HUDEP-2 (cell line): ENCODE data around the gene MYBPC2.
A peak's percentile ranks its signal among the peaks of the same experiment; 100 is the strongest.
"Not testable (repeated sequence)": the region's sequence is repeated elsewhere in the genome, so short reads cannot be mapped to it uniquely, and the experiment has no call there.

Source experiments
- DNase-seq, 76 experiments: peaks; one replicate each; lab custom pipeline; 2025; ENCODE audit not compliant: unreplicated experiment in 76 of 76; lab: John Stamatoyannopoulos, UW

MYBPC2 gene

DNA sequence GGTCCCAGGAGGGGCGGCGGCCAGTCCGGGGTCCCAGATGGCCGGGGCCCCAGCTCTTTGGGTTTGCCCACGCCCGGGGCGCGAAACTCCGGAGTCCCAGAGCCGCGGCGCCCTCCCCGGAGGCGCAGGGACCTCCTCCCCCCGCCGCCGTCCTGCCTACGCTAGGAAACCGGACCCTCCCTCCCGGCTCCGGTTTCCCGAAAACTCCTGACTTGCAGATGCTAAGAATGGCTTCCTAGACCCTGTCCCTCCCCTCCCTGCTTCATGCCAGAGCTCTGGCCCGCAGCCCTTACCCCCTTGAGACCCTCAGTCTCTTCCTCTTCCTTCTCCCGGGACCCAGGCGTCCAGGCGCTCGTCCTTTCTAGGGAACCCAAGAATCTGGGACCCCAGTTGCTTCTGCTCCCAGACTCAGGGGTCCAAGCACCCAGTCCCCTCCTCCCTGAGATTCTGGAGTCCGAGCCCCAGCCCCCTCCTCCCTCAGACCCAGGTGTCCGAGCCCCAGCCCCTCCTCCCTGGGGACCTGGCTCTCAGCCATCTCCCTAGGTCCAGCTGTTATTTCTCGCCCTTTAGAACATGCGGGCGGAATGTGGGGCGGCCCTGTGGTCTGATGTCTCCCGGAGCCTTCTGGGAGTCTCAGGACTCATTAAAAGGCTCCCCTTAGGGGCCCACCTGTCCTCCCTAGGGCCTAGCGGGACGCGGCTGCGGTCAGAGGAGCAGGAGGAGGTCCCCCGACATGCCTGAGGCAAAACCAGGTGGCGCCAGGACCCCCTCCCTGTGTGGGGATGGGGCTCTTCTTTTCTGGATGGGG, at the start of gene MYBPC2:
Gene MYBPC2 (plus strand): TSS at position 672 of the 808 bp plus-strand sequence. CDS start 62 bp downstream, at position 734.
- DNase-seq, result no peak

DNA sequence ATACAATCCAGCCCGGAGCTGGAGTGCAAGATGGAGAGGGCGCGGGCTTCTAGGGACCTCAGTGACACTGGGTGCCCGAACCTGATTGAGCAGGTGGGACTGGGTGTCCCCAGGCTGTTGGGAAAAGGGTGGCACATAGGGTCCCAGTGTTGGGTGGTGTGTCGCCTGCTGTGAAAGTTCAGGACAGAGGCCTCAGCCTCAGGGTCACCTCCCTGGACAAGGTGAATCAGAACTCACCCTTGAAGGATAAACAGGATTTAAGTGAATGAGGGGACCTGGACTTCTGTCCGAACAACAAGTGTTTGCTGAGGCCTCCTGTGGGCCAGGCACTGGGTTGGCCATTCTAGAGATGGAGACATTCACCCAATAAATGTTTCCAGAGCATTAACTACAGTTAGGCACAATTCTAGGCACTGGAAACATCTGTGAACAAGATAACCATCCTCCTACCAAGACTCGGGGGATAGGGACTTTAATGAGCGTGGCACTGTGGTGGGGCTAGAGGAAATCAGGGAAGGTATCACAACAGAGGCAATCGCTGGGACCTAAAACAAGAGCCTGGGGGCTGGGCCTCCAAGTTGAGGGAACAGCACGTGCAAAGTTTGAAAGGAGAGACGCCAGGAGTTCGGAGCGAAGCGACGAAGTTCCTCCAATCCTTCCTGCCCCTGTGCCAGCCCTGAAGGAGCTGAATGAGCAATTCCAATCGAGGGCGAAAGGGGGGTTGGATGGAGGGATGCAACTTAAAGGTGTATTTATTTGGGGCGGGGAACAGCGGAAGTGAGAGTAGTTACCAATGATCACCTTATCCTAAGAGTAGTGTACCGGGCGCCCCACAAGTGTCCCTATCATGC, 49.5 kb upstream of the MYBPC2 start:
- DNase-seq, result peak in 3 of 76 experiments; percentile 23 to 48 (median 32)

DNA sequence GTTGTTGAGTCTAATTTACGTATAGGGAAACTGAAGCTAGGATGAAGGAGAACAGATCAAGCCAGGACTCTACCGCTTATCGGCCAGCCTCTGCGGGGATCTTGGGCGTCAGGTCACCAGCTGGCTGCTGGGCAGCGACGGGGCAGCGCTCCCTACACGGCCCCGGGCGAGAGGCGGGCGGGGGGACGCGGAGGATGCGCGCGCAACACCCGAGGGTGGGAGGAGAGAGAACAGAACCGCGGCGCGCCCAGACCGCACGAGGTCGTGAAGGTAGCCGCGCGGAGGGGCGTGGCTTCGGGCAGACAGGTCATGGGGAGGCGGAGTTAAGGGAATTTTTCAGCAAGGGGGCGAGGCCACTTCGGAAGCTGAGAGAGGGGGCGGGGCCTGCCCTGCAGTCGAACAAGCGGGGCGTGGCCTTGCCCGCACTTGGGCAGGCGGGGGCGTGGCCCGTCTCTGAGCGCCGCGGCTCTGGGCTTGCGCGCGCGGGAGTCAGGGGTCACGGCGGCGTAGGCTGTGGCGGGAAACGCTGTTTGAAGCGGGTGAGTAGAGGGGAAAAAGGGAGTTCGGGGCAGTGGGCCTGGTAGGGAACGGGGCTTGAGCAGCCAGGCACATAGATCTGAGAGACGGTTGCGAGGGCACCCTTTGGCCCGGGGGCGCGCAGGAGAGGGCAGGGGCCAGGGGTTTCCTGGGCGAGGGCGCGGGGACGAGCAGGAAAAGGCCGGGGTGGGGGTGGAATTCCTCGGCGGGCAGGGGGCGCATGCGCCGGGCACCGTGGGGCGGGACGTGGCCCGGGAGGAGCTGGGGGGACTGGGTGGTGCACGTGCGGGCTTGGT, 48.6 kb upstream of the MYBPC2 start, which contains the start of gene POLD1:
Gene POLD1 (plus strand): TSS at position 496 of the 833 bp plus-strand sequence. CDS start 14,505 bp downstream, outside the sequence.
- peak; percentile 81 to 100 (median 99) for DNase-seq

DNA sequence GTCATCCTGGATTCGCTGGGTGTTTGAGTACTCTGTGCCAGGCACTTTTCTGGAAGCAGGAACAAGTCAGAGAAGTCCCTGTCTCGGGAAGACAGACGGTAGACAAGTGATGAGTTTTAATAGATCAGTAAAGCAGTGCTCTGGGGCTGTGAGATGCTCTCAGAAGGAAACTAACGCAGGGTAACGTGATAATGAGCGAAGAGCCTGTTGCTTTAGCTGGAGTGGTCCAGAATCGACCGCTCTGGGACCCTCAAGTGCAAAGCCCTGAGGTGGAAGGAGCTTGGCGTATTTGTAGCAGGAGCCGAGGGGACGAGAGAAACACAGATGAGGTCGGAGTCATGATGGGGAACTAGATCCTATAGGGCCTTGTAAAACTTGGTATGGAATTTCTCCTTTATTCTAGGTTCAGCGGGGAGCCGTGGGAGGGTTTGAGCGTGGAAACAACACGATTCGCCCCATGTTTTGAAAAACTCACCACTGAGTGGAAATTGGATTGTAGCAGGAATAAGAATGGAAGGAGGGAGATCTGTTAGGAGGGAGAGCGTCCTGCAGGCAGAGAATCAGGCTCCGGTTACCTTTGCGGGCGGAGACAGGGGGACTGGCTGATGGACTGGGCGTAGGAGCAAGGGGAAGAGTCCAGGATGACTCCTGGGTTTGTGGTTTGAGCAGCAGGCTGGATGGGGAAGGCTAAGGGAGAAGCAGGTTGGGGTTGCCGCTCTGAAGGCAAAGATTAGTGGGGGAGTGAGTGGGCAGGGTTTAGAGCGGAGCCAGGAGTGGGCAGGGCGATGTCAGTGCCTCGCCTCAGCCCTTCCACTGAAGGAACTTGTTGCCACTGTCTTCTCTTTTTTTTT, 47.8 kb upstream of the MYBPC2 start:
- DNase-seq, result peak in 47 of 76 experiments; percentile 20 to 73 (median 46)

DNA sequence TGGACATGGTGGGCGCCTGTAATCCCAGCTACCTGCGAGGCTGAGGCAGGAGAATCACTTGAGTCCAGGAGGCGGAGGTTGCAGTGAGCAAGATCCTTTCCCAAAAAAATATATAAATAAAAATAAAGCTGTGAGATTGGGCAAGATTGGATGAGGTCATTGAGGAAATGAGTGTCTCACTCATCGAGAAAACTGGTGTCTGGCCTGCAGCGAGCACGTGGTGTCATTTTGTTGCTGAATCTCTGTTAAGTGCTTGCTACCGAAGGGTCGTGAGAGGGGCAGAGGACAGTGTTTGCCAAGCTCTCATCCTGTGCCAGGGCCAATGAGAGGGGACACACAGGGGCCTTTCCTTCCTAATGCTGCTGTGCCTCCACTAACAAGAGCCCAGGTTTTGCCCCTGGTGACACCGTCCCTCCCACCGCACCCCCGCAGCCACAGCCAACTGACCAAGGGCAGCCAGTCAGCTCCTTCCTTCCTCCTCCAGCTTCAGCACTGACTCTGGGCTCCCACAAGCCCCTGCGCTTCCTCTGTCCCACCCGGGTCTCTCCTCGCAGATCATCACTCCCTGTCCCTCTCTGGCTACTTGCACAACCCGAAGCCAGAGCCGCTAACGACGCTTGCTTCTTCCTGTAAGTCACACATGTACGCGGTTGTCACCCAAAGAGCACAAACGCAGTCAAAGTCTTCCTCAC, 45.4 kb upstream of the MYBPC2 start:
- no peak for DNase-seq

DNA sequence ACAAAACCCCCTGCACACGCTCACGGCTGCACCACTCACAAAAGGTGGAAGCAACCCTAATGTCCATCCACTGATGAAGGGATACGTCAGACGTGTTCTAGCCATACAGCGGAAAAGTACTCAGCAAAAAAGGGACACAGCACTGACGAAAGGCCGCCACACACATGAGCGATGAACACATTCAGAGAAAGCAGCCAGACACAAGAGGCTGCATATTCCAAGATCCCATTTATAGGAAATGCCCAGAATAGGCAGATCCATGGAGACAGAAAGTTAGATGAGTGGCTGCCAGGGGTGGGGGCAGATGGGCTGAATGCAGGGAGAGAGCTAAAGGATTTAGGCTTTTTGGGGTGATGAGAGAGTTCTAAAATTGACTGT, 44.8 kb upstream of the MYBPC2 start:
- no peak for DNase-seq

DNA sequence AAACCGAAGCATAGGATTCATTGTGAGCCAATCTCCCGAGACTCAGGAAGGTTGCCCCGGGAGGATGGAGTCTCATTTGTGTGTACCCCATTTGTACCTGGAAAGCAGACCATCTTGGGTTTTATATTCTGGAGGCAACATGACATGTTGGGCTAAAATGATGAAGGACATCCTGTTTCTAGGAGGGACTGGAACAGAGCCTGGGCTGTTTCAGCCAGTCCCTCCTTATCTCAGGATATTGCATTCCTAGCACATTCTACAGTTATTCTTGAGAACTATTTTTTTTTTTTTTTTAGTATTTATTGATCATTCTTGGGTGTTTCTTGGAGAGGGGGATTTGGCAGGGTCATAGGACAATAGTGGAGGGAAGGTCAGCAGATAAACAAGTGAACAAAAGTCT, 42.4 kb upstream of the MYBPC2 start:
- not testable (repeated sequence) for DNase-seq

DNA sequence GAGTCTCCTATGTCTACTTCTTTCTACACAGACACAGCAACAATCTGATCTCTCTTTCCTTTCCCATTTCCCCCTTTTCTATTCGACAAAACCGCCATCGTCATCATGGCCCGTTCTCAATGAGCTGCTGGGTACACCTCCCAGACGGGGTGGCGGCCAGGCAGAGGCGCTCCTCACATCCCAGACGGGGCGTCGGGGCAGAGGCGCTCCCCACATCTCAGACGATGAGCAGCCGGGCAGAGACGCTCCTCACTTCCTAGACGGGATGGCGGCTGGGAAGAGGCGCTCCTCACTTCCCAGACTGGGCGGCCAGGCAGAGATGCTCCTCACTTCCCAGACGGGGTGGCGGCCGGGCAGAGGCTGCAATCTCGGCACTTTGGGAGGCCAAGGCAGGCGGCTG, 41.7 kb upstream of the MYBPC2 start:
- not testable (repeated sequence) for DNase-seq

DNA sequence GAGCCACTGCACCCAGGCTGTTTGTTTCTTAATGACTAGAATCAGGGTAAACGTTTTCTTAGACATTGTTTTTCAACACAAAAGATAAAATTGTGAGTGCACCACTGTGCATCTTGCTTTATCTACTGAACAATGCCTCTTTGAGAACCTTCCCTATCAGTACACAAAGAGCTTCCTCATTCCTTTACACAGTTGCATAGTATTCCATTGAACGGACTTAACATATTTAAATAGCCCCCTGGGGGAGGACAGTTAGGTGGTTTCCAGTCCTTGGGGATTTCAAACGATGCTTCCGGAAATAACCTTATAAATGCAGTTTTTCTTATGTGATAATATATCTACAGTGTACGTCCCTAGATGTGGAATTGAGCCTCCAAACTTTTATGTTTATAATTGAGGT, 39.9 kb upstream of the MYBPC2 start:
- DNase-seq, result no peak

DNA sequence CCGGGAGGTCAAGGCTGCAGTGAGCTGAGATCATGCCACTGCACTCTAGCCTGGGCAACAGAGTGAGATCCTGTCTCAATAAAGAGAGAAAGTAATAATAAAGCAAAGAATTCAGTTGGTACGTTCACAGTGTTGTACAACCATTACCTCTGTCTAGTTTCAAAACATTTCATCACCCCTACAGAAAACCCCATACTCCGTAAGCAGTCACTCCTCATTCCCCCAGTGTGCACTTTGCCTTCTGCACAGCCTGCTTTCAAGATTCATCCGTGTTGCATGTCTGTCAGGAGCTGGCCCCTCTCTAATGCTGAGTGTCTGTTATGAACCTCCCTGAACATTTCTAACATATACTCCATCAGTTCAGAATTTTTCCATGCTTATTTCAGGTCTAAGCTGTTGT, 39.1 kb upstream of the MYBPC2 start:
- no peak for DNase-seq

DNA sequence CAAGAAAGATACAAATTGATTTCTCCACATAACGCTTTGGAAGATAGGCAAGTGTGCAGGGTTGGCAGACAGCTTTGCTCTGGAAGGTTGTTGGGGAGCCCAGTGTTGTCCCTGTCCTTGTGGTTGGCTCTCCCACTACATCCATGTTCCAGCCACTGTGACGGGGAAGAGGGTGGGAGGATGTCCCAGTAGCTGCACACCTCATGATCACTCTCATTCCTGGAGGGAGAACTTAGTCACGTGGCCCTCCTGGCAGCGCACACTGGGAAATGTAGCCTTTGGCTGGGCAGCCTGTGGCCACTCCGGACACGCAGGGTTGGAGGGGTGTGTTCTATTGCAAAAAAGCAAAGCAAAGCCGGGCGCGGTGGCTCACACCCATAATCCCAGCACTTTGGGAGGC, 38.7 kb upstream of the MYBPC2 start:
- no peak for DNase-seq

DNA sequence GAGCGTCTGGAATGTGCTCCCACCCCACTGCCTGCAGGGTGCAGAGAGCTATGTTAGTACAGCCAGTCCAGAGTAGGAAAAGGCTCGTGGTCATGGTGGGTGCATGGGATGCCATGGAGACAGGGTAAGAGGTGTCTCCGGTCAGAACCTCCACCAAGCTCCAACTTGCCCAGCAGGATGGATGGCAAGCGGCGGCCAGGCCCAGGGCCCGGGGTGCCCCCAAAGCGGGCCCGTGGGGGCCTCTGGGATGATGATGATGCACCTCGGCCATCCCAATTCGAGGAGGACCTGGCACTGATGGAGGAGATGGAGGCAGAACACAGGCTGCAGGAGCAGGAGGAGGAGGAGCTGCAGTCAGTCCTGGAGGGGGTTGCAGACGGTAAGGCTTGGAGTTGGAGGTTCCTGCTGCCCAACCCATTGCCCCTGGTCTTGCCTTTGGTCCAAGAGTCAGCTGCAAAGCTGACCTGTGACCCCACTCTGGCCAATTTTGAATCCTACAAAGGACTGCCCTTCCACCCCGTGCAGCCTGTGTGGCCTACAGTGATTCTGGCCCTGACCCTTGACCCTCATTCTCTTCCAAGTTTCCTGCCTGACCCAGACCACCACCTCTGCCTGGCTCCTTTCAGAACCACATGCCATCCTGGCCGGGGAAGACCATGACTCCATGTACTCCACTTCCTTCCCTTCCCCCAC, 33.9 kb upstream of the MYBPC2 start:
- no peak for DNase-seq

DNA sequence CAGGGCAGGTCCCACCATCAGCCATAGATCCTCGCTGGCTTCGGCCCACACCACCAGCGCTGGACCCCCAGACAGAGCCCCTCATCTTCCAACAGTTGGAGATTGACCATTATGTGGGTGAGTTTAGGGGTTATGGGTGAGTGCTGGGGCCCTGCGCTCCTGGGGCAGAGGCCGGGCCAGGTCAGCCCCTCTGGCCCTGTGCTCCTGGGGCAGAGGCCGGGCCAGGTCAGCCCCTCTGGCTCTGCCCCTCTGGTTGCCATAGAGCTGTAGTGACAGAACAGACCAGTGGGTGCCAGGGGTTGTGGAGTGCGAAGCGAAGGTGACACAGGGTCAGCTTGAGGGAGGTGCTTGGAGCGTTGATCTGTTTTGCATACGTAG, 33.3 kb upstream of the MYBPC2 start:
- DNase-seq, result no peak

DNA sequence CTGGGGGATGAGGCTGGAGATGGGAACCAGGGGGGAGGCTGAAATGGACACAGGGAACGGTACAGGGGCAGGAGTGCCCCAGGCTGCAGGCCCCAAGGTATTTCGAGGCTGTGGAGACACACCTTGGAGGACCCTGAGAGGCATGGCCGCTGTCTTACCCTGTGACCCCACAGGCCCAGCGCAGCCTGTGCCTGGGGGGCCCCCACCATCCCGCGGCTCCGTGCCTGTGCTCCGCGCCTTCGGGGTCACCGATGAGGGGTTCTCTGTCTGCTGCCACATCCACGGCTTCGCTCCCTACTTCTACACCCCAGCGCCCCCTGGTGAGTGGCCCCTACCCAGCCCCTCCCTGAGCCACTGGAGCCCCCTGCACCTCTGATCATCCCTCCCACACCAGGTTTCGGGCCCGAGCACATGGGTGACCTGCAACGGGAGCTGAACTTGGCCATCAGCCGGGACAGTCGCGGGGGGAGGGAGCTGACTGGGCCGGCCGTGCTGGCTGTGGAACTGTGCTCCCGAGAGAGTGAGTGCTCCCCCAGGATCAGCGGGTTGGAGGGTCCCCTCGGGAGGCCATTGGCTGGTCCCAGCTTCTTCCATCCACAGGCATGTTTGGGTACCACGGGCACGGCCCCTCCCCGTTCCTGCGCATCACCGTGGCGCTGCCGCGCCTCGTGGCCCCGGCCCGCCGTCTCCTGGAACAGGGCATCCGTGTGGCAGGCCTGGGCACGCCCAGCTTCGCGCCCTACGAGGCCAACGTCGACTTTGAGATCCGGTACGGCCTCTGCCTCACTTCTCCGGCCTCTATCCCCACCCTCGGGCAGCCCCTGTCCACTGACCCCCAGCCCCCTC, 30.9 kb upstream of the MYBPC2 start:
- no peak for DNase-seq

DNA sequence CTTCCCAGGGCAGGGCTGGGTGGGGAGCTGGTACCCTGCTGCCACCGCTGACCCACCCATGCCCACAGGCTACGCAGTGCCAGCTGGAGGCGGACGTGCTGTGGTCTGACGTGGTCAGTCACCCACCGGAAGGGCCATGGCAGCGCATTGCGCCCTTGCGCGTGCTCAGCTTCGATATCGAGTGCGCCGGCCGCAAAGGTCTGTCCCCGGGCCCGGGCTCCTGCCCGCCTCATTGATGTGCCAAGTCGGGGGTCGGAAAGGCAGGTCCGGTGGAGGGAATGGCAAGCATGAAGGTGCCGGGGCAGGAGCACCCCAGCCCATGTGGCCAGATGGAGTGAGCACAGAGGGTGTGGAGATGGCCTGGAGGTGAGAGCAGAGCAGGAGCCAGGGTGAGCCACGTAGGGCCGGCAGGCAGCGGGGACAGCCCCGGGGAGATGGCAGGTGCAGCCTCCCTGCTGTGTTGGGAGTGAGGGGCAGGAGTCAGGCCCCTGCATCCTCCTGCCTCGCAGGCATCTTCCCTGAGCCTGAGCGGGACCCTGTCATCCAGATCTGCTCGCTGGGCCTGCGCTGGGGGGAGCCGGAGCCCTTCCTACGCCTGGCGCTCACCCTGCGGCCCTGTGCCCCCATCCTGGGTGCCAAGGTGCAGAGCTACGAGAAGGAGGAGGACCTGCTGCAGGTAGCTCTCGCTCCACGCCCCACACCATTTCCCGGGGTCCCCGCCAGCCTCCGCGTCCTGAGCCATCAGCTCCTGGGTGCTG, 30.0 kb upstream of the MYBPC2 start:
- DNase-seq, result no peak

DNA sequence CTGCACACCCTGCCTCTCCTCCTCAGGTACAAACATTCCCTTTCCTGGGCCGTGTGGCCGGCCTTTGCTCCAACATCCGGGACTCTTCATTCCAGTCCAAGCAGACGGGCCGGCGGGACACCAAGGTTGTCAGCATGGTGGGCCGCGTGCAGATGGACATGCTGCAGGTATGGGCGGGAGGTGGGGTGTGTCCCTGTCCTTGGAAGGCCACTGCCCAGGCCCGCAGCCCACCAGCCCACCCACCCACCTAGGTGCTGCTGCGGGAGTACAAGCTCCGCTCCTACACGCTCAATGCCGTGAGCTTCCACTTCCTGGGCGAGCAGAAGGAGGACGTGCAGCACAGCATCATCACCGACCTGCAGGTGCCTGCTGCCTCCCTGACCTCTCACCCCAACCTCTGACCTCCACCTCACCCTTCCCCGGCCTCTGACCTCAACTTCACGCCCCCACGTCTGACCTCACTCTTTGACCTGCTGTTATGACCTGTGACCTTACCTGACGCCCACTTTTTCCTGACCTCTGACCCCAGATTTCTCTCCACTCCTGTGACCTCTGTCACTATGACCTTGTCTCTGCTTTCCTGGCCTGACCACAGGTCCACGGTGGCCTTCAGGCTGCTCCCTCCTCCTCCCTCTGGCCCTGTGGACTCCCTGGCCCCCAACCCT, 26.4 kb upstream of the MYBPC2 start:
- no peak for DNase-seq

DNA sequence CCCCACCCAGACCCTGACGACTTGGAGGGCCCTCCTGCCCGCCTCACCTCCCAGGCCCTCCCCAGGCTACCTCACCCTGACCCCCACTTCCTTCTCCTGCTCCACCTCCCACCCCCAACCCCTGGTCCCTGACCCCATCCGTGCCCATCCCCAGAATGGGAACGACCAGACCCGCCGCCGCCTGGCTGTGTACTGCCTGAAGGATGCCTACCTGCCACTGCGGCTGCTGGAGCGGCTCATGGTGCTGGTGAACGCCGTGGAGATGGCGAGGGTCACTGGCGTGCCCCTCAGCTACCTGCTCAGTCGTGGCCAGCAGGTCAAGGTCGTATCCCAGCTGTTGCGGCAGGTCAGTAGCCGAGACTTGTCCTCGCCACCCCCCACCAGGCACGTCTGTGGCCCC, 25.9 kb upstream of the MYBPC2 start:
- DNase-seq, result no peak
